ENCODE measurements around the gene NCK2. TPM values are rescaled to one million over a fixed set of nuclear protein-coding genes. Genes with fewer than 3 reads are reported as not detected.
A peak's percentile ranks its signal among the peaks of the same experiment; 100 is the strongest.

The NCK2 gene
- 28.9 TPM for polyA plus RNA-seq (2012; ENCODE audit: low read depth, missing spikeins)

DNA sequence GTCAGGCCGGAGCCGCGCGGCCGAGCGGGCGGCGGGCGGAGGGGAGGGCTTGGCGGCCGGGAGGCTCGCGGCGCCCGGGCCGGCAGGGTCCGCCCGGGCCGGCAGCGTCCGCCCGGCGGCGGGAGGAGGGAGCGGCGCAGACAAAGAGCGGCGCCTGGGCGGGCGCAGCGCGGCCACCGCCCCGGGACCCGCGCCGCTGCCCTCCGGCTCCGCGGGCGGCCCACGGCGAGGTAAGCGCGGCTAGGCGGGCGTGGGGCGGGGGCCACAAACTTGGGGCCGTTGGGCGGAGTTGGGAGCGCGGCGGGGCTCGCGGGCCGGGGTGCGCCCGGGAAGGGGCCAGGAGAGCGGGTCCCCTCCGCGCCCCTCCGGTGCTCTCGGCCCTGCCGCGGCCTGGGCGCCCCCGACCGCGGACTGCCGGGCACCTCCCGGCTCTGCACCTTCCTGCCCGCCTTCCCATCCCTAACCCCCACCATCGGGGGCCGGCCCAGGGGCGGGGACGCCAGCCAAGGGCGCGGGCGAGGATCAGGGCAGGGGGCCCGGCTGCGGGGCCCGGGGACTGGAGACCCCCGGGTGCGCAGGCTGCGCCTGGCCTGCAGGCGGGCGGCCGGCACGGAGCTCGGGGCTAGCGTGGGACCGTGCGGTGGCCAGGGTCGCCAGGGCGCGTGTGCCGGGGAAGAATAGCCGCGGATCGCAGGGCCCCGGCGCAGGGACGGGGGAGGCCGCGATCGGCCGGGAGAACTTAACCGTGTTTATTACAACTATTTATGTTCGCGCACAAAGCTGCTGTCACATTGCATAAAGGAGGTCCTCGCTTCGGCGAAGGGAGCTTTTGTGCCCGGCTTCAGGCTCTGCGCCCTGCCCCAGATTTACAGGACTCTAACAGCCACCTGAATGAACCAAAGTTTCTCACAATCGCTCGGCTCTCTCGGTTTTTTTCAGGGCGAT is at the start of gene NCK2:
Gene NCK2 (plus strand): TSS at position 4 of the 945 bp plus-strand sequence. CDS start 110,152 bp downstream, outside the sequence.
- FAIRE-seq (no peak), DNase-seq (ENCODE audit: insufficient read length, low spot score) (peak; percentile 28)
- no peak for TF ChIP-seq POLR2A (IDR thresholded peaks at IDR 0.05; ENCODE audit: low read depth, low read length)
- TF ChIP-seq POU2F2 (IDR thresholded peaks at IDR 0.05; ENCODE audit: low read depth, low read length), result no peak
- TF ChIP-seq SPI1 (IDR thresholded peaks at IDR 0.05; ENCODE audit: low read depth, low read length), result no peak
- no peak for TF ChIP-seq POLR2AphosphoS5 (IDR thresholded peaks at IDR 0.05; ENCODE audit: low read depth, low read length)
- no peak for TF ChIP-seq TAF1 (IDR thresholded peaks at IDR 0.05; ENCODE audit: low read depth, low read length)
- no peak for TF ChIP-seq PAX5 (IDR thresholded peaks at IDR 0.05; ENCODE audit: insufficient read depth, low read length, severe bottlenecking)

DNA sequence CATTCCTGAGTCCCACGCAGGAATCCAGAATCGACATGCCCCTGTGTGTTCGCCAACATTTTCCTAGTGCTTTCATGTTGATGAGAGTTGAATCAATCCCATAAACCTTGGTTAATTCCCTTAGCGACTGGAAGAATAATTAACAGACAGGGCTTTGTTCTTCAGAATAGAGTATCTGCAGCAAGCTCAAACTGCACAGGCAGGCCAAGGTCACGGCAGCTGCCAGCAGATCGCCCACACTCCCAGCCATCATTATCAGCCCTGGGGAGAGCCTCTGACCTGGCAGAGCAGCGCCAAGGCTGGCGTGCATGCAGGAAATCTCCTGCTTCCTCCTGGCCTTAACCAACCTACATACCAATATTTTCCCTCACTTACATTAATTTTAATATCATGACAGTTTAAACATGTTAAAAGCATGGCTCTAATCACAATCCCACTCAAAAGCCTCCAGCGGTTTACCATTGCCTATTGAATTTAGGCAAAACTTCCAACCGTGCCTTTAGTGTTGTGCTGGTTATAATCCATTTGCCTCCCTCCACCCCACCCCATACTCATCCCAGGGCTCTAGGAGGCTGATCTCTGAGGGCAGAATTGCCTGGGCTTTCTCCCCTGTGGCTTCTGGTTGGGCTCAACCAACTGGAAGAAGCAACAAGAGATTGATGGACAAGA is 46.8 kb upstream of the NCK2 start:
- no peak for DNase-seq (ENCODE audit: insufficient read length, low spot score)
- TF ChIP-seq TAF1 (IDR thresholded peaks at IDR 0.05; ENCODE audit: low read depth, low read length) (no peak), POLR2AphosphoS5 (IDR thresholded peaks at IDR 0.05; ENCODE audit: low read depth, low read length) (no peak)
- FAIRE-seq, result no peak

GRCh38 chr2:105698820-105699219 is 45.9 kb upstream of the NCK2 start:
- TF ChIP-seq POLR2AphosphoS5 (IDR thresholded peaks at IDR 0.05; ENCODE audit: low read depth, low read length), result no peak
- TF ChIP-seq POU2F2 (IDR thresholded peaks at IDR 0.05; ENCODE audit: low read depth, low read length), result no peak
- TF ChIP-seq TAF1 (IDR thresholded peaks at IDR 0.05; ENCODE audit: low read depth, low read length), result no peak
- no peak for TF ChIP-seq POLR2A (IDR thresholded peaks at IDR 0.05; ENCODE audit: low read depth, low read length)
- no peak for TF ChIP-seq PAX5 (IDR thresholded peaks at IDR 0.05; ENCODE audit: insufficient read depth, low read length, severe bottlenecking)
- TF ChIP-seq SPI1 (IDR thresholded peaks at IDR 0.05; ENCODE audit: low read depth, low read length), result no peak
- FAIRE-seq (no peak), DNase-seq (ENCODE audit: insufficient read length, low spot score) (no peak)

DNA sequence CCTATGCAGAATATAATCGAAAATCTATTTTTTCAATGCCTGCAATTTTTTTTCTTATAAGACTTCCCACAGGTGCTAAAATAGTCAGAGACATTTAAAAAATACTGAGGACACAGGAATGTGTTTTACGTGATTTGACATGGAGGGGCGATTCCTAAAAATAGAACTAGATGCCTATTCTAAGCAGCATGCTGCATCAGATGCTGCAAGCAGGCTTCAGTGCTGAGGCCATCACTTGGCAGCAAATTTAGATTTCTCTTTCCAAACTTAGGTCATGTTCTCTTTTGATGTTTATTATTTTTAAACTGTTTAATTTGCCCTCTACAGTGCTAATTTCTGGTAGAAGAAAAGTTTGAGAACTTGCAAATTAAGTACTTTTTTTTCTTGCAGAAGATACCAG is 43.7 kb upstream of the NCK2 start:
- TF ChIP-seq POLR2AphosphoS5 (IDR thresholded peaks at IDR 0.05; ENCODE audit: low read depth, low read length) (no peak), PAX5 (IDR thresholded peaks at IDR 0.05; ENCODE audit: insufficient read depth, low read length, severe bottlenecking) (no peak), SPI1 (IDR thresholded peaks at IDR 0.05; ENCODE audit: low read depth, low read length) (no peak), TAF1 (IDR thresholded peaks at IDR 0.05; ENCODE audit: low read depth, low read length) (no peak), POLR2A (IDR thresholded peaks at IDR 0.05; ENCODE audit: low read depth, low read length) (no peak), POU2F2 (IDR thresholded peaks at IDR 0.05; ENCODE audit: low read depth, low read length) (no peak)
- FAIRE-seq (no peak), DNase-seq (ENCODE audit: insufficient read length, low spot score) (no peak)

DNA sequence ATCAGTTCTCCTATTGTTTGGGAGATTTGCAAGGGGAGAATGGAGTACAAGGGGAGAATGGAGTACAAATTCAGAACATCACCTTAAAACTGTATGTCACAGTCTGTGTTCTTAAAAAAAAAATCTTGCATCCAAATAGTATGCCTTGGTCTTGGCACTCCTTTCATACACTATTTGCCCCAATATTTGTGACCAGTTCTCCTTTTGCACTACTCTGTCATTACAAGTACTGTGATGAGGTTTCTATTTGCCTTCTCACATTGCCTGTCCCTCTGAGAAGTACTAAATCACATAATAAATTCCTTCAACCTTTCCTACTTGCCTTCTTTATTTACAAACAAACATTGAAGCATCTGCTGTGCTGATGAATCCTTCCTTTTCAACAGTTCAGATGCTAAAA is 36.0 kb upstream of the NCK2 start:
- no peak for DNase-seq (ENCODE audit: insufficient read length, low spot score)
- TF ChIP-seq SPI1 (IDR thresholded peaks at IDR 0.05; ENCODE audit: low read depth, low read length), result peak; percentile 74
- no peak for TF ChIP-seq POLR2A (IDR thresholded peaks at IDR 0.05; ENCODE audit: low read depth, low read length)
- FAIRE-seq, result no peak

DNA sequence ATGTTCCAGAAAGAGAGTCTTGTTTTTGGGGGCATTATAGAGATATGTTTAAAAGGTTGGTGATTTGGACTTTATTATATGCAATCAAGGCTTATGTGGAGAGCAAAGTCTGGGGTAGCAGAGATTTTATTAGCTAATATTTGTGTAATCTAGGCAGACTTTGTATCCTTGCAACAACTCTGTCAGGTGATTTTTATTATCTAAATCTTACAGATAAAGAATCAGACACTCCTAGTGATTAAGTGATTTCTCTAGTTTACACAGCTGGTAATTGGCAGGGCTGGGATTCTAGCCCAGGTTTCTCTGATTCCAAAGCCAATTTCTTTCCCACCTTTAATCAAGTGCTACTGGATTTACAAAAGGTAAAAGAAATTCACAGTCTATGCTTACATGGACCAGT is 33.3 kb upstream of the NCK2 start:
- TF ChIP-seq POLR2A (IDR thresholded peaks at IDR 0.05; ENCODE audit: low read depth, low read length) (no peak), TAF1 (IDR thresholded peaks at IDR 0.05; ENCODE audit: low read depth, low read length) (no peak), PAX5 (IDR thresholded peaks at IDR 0.05; ENCODE audit: insufficient read depth, low read length, severe bottlenecking) (no peak), SPI1 (IDR thresholded peaks at IDR 0.05; ENCODE audit: low read depth, low read length) (no peak), POLR2AphosphoS5 (IDR thresholded peaks at IDR 0.05; ENCODE audit: low read depth, low read length) (no peak), POU2F2 (IDR thresholded peaks at IDR 0.05; ENCODE audit: low read depth, low read length) (no peak)
- DNase-seq (ENCODE audit: insufficient read length, low spot score) (no peak), FAIRE-seq (no peak)

DNA sequence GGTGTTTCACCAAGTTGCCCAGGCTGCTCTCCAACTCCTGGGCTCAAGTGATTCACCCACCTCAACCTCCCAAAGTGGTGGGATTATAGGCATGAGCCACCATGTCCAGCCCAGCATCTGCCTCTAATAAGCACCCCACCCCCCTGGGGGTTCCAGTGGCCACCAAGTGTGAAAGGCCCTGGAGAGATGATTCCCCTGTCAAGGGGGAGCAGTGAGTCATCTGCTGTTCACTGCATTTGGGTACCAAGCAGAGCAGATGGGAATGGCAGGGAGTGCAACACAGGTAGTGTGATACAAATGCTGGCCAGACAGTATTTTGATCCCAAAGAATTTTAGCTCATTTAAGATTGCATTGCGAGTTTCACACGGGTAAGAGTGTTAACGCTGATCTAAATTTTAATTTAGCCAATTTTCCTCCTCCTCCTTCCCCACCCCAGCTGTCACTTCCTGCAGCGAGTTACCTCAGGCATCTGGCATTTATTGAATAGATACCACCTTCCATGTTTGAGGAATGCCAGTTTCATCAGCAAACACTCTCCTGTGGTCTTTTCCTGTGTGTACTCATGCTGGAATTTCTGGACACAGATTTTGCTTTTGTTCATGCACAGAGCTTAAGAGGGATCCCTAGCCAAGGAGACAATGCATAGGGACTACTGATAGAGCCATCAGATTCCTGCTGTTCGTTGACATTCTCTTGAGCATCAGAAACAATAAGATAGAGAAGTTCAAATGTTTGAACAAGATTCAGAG is 32.4 kb upstream of the NCK2 start:
- TF ChIP-seq PAX5 (IDR thresholded peaks at IDR 0.05; ENCODE audit: insufficient read depth, low read length, severe bottlenecking) (no peak), SPI1 (IDR thresholded peaks at IDR 0.05; ENCODE audit: low read depth, low read length) (no peak), POLR2A (IDR thresholded peaks at IDR 0.05; ENCODE audit: low read depth, low read length) (no peak), POU2F2 (IDR thresholded peaks at IDR 0.05; ENCODE audit: low read depth, low read length) (no peak), POLR2AphosphoS5 (IDR thresholded peaks at IDR 0.05; ENCODE audit: low read depth, low read length) (no peak), TAF1 (IDR thresholded peaks at IDR 0.05; ENCODE audit: low read depth, low read length) (no peak)
- DNase-seq (ENCODE audit: insufficient read length, low spot score) (no peak), FAIRE-seq (no peak)

- TF ChIP-seq POLR2AphosphoS5 (IDR thresholded peaks at IDR 0.05; ENCODE audit: low read depth, low read length), result no peak
- no peak for TF ChIP-seq TAF1 (IDR thresholded peaks at IDR 0.05; ENCODE audit: low read depth, low read length)
- TF ChIP-seq SPI1 (IDR thresholded peaks at IDR 0.05; ENCODE audit: low read depth, low read length), result no peak
- no peak for TF ChIP-seq POU2F2 (IDR thresholded peaks at IDR 0.05; ENCODE audit: low read depth, low read length)
- no peak for TF ChIP-seq PAX5 (IDR thresholded peaks at IDR 0.05; ENCODE audit: insufficient read depth, low read length, severe bottlenecking)
- no peak for TF ChIP-seq POLR2A (IDR thresholded peaks at IDR 0.05; ENCODE audit: low read depth, low read length)
- FAIRE-seq, result no peak
- no peak for DNase-seq (ENCODE audit: insufficient read length, low spot score)
Observed at GRCh38 chr2:105712981-105713596, 31.6 kb upstream of the NCK2 start.

DNA sequence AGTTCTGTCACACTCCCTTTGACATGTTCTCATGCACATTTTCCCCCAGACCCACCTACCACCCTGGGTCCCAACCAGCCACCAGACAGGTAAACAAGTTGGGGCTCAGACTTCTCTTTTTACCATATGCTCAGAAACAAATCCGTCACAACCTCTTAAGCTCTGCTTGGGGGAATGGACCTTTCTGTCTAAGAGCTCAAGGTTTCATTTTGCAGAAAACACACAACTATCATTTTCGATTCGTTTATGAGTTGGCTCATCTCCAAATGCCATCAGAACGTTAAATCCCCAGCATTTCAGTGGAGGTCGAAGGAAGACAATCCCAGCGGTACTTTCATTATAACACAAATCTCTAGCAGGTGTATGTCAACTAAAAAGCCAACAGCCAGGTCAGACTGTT is 30.6 kb upstream of the NCK2 start:
- DNase-seq (ENCODE audit: insufficient read length, low spot score), result no peak
- FAIRE-seq, result no peak
- TF ChIP-seq TAF1 (IDR thresholded peaks at IDR 0.05; ENCODE audit: low read depth, low read length), result no peak
- no peak for TF ChIP-seq SPI1 (IDR thresholded peaks at IDR 0.05; ENCODE audit: low read depth, low read length)
- TF ChIP-seq POLR2A (IDR thresholded peaks at IDR 0.05; ENCODE audit: low read depth, low read length), result no peak

Data from GM12891 (cell line).